Fibroblast of lung (primary cell): ENCODE results near the gene MCF2L.

ENCODE experiments used
- CTCF ChIP-seq, 2 donors: IDR thresholded peaks in 1 of 2; conservative IDR thresholded peaks in 1 of 2; 1 replicate in 1 of 2; 2 replicates in 1 of 2; pipeline ENCODE4 v1.5.1; 2011 to 2012; ENCODE audit warnings: low read length in 2 of 2, control low read depth in 1 of 2, inconsistent platforms in 1 of 2, low read depth in 1 of 2, mild to moderate bottlenecking in 1 of 2
- EZH2 ChIP-seq: IDR thresholded peaks from 2 replicates; pipeline ENCODE4 v1.5.1; 2012; ENCODE audit warnings: low read length, control low read depth, mild to moderate bottlenecking; ENCODE audit errors: missing control alignments

DNA sequence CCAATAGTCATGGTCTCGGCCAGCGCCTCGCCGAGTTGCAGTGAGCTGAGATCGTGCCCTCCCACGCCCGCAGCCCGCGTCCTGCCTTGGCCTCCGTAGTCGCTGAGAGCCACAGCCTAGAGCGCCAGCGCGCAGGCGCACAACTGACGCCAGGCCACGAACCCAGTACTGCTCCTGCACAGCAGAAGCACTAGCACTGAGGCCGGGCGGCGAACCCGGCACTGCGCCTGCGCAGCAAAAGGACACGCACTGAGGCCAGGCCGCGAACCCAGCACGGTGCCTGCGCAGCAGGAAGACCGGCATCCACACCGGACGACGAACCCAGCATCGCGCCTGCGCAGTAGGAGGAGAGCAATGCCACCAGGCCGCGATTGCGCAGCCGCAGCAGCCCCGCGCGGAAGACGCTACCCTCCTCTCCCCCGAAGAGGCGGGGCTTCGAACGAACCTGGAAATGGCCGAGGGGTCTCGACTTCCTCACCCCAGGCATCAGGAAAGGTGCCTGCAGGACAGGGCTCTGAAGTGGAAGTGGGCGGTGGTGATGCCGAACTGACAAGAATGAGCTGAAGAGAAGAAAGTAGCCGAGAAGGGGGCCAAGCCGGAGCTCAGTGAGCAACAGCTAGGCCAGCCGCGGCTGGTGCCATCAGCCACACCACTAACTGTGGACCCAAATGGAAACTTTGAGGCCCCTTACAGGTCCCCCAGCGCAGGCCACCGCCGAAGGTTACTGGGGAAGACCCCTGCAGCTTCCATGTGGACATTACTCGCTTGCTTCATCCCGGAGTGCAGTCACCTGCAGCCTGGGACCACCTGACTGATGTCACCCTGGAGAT is 161.1 kb downstream of the MCF2L start:
- TF ChIP-seq CTCF (conservative IDR thresholded peaks at IDR 0.05 in 1 of 2, IDR thresholded peaks at IDR 0.05 in 1 of 2; ENCODE audit: low read depth in 1 of 2, low read length in 2 of 2) (no peak), EZH2 (no peak)
